ENCODE data around the gene MRPL23. TPM values are rescaled to one million over a fixed set of nuclear protein-coding genes. Genes with fewer than 3 reads are reported as not detected.
A peak's percentile ranks its signal among the peaks of the same experiment; 100 is the strongest.

The MRPL23 gene
- total RNA-seq, 1 experiment from 2014 or later = 50.4 TPM

- H3K27ac ChIP-seq = no peak overlapping the region
These were observed 20.7 kb upstream of the MRPL23 start for GRCh38 chr11:1926156-1927025.

GRCh38 chr11:1927026-1927847 is 19.9 kb upstream of the MRPL23 start:
- Histone ChIP-seq H3K27ac (no peak overlapping the region), H3K9me3 (replicated peaks) (no peaks in the 10 kb centered on the region), H3K27me3 (no peaks in the 10 kb centered on the region), H3K4me1 (peaks cover 13% of the 10 kb centered on the region), H3K36me3 (no peaks in the 10 kb centered on the region), H3K4me3 (no peak overlapping the region)
- DNase-seq = no peak

More at GRCh38 chr11:1926156-1927025, 20.7 kb upstream of the MRPL23 start:
- H3K4me1 ChIP-seq = peaks cover 20% of the 10 kb centered on the region
- H3K27me3 ChIP-seq = no peaks in the 10 kb centered on the region
- H3K9me3 ChIP-seq (replicated peaks) = no peaks in the 10 kb centered on the region
- DNase-seq = no peak
- no peak overlapping the region for H3K4me3 ChIP-seq
- no peaks in the 10 kb centered on the region for H3K36me3 ChIP-seq

- Histone ChIP-seq H3K4me1 (peaks cover 6% of the 10 kb centered on the region; the same call in 1 of the 2 replicates), H3K36me3 (no peaks in the 10 kb centered on the region), H3K4me3 (no peak overlapping the region), H3K27ac (no peak overlapping the region), H3K27me3 (no peaks in the 10 kb centered on the region), H3K9me3 (replicated peaks) (no peaks in the 10 kb centered on the region)
- DNase-seq = no peak
These were observed 19.2 kb upstream of the MRPL23 start for GRCh38 chr11:1927848-1928469.

DNA sequence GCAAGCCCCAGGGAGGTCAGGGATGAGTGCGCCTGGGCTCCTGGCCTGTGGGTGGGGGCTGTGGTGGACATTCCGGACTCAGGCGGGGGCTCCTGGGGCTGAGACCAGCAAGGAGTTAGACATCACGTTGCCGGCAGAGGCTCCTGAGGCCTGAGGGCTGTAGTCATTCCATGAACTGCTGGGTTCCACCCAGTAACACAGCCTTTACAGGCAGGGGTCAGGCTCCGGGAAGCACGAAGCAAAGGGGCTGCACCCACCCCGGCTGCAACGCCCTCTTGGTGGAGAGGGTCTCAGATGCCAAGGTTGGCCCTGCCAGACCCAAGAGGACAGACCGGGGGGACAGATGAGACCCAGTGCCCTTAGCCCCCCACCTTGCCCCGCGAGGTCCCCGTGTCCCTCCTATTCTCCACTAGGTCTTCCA is 18.7 kb upstream of the MRPL23 start:
- no peak for DNase-seq

DNA sequence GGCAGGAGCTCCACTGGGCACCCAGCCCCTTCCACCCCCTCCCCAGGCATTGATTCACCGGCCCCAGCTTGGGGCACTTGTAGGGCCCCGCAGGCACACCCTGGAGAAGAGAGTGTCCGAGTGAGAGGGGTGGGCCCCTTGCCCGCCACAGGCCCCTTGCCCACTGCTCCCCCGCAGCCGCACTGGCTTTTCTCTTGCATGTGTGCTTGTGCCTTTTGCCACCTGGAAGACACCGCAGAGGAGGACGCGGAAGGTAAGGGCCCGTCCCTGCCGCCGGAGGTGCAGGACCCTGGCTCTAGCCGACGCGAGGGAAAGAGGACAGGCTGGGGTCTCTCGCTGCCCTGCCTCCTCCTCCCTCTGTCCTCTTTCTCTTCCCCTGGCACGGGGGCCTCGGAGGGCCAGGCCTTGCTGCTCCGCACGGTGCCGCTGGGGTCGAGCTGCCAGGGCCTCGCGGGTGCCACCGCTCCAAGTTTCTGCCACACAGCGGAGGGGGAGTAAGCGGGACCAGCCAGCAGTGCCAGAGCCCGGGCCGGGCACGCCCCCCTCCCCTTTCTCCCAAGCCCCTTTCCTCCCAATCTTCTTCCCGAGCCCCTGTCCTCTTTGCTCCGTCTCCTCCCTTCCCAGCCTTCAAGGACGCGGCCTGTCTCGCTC is 18.1 kb upstream of the MRPL23 start:
- Histone ChIP-seq H3K36me3 (no peaks in the 10 kb centered on the region), H3K27ac (no peak overlapping the region), H3K27me3 (no peaks in the 10 kb centered on the region), H3K4me1 (0 out of 2 replicates have a peak, but pooled peaks cover 4% of the 10 kb centered on the region), H3K4me3 (no peak overlapping the region), H3K9me3 (replicated peaks) (no peaks in the 10 kb centered on the region)
- no peak for DNase-seq

More for the DNA sequence above, 18.7 kb upstream of the MRPL23 start:
- no peak overlapping the region for H3K27ac ChIP-seq
- no peak overlapping the region for H3K4me3 ChIP-seq
- H3K36me3 ChIP-seq = no peaks in the 10 kb centered on the region
- no peaks in the 10 kb centered on the region for H3K9me3 ChIP-seq (replicated peaks)
- H3K4me1 ChIP-seq = 0 out of 2 replicates have a peak, but pooled peaks cover 4% of the 10 kb centered on the region
- no peaks in the 10 kb centered on the region for H3K27me3 ChIP-seq

DNA sequence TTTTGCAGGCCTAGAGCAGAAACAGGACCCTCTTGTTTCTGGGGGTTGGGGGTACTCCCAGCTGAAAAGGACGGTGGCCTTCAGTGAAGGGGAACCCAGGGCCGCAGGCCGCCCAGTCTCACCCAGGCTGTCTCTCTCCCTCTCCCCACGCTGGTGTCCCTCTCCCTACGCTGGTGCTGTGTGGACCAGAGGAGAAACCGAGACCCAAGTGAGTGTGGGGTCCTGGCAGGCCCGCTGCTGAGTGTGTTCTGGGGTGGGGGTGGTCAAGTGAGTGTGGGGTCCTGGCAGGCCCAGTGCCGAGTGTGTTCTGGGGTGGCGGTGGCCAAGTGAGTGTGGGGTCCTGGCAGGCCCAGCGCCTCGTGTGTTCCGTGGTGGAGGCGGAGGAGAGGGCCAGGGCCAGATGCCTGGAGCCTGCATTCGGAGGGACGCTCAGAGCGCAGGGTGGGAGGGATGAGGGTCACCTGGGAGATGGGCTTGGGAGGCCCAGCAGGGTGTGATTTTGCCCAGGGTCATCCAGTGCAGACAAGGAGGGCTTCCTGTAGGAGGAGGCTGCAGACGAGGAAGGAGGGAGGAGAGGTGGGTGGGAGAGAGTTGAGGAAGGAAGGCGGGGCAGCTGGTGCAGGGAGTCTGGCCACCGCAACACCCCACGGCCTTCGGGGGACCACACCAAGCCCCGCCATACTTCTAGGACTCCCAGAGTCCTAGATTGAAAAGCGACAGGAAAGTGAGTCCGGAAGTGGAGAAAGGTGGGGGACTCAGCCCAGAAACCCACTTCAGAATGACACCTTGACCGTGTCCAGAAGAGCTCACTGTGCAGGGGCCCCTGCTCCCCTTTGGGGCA is 17.3 kb upstream of the MRPL23 start:
- no peak for DNase-seq
- Histone ChIP-seq H3K4me1 (0 out of 2 replicates have a peak, but pooled peaks cover 4% of the 10 kb centered on the region), H3K27ac (no peak overlapping the region)

DNA sequence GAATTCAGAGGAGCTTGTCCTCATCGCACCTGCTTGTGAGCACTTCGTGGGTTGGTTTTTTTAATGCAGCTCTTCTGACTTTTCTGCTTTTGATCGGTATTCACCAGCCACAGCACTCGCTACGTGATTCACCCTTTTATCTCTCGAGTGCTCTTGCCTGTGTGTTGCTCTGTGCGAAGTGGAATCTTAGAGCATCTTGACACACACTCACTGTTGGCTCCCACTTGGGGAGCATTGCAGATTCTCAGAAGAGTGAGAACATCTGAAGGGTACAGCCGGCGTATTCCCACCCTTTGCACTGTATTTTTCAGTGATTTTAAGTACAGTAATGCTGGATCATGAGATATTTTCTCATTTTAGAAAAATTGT is 16.7 kb upstream of the MRPL23 start:
- no peak overlapping the region for H3K4me3 ChIP-seq
- H3K27ac ChIP-seq = no peak overlapping the region
- peaks cover 3% of the 10 kb centered on the region; the same call in 1 of the 2 replicates for H3K27me3 ChIP-seq
- no peaks in the 10 kb centered on the region for H3K9me3 ChIP-seq (replicated peaks)
- DNase-seq = no peak
- H3K36me3 ChIP-seq = no peaks in the 10 kb centered on the region
- H3K4me1 ChIP-seq = 0 out of 2 replicates have a peak, but pooled peaks cover 4% of the 10 kb centered on the region

More for the DNA sequence above, 17.3 kb upstream of the MRPL23 start:
- Histone ChIP-seq H3K9me3 (replicated peaks) (no peaks in the 10 kb centered on the region), H3K27me3 (peaks cover 3% of the 10 kb centered on the region; the same call in 1 of the 2 replicates), H3K36me3 (no peaks in the 10 kb centered on the region), H3K4me3 (no peak overlapping the region)

- DNase-seq = no peak
- H3K4me3 ChIP-seq = no peak overlapping the region
- no peaks in the 10 kb centered on the region for H3K9me3 ChIP-seq (replicated peaks)
- peaks cover 6% of the 10 kb centered on the region; the same call in 1 of the 2 replicates for H3K27me3 ChIP-seq
- H3K4me1 ChIP-seq = 0 out of 2 replicates have a peak, but pooled peaks cover 4% of the 10 kb centered on the region
- H3K36me3 ChIP-seq = no peaks in the 10 kb centered on the region
- no peak overlapping the region for H3K27ac ChIP-seq
These were observed 15.6 kb upstream of the MRPL23 start for GRCh38 chr11:1931341-1932104.

- H3K4me1 ChIP-seq = 0 out of 2 replicates have a peak, but pooled peaks cover 4% of the 10 kb centered on the region
- no peak for DNase-seq
- H3K27me3 ChIP-seq = peaks cover 6% of the 10 kb centered on the region; the same call in 1 of the 2 replicates
- no peak overlapping the region for H3K4me3 ChIP-seq
- no peak overlapping the region for H3K27ac ChIP-seq
- no peaks in the 10 kb centered on the region for H3K9me3 ChIP-seq (replicated peaks)
- no peaks in the 10 kb centered on the region for H3K36me3 ChIP-seq
These were observed 15.0 kb upstream of the MRPL23 start for GRCh38 chr11:1932105-1932480.

DNA sequence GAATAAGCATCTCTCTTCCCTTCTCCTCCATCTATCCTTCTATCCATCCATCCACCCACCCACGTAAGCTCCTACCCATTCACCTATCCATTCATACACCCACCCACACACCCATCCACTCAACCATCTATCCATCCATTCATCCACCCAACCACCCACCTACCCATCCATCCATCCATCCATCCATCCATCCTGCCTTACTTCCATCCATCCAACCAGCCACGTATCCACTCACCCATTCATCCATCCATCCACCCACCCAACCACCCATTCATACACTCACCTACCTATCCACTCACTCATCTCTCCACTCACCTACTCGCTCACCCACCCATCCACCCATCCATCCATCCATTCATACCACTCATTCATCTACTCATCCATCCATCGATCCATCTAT is 14.5 kb upstream of the MRPL23 start:
- Histone ChIP-seq H3K4me1 (no peaks in the 10 kb centered on the region), H3K27ac (no peak overlapping the region), H3K36me3 (no peaks in the 10 kb centered on the region)

DNA sequence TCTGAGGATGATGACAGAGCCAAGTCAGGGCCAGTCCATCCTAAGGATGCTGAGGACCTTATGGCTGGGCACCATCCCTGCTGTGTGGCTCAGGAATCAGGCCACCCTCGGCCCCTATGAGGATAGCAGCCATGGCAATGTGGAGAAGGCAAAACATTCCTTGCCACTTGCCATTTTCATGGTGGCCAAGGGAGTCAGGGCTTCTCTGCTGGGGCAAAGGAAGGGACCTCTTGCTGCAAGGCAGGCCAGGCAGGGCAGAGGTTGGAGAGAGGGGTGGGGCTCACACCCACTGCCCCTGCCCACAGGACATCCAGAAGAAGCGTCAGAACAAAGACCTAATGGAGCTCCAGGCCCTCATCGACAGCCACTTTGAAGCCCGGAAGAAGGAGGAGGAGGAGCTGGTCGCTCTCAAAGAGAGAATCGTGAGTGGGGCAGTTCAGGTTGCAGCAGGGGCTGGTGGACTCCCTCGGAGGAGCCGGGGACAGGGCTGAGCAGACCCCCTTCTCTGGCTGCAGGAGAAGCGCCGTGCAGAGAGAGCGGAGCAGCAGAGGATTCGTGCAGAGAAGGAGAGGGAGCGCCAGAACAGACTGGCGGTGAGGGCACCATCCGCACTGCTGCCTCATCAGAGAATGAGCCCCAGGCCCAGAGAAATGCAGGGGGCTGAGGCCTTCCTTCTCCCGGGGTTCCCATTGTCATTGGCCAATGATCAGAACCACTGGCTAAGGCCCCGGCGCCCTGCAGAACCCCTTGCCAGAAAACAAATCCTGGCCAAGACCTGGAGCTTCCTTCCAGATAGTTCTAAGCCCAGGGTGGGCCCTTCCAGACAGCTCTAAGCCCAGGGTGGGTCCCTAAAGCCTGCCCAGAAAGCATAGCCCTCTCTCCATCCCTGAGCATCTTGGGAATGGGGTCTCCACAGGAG is 13.5 kb upstream of the MRPL23 start:
- Histone ChIP-seq H3K27ac (no peak overlapping the region), H3K4me1 (no peaks in the 10 kb centered on the region), H3K4me3 (no peak overlapping the region), H3K9me3 (replicated peaks) (no peaks in the 10 kb centered on the region), H3K36me3 (no peaks in the 10 kb centered on the region), H3K27me3 (peaks cover 13% of the 10 kb centered on the region)
- peak in 1 of 2 experiments; percentile 0 for DNase-seq

More for the DNA sequence above, 14.5 kb upstream of the MRPL23 start:
- H3K27me3 ChIP-seq = peaks cover 6% of the 10 kb centered on the region; the same call in 1 of the 2 replicates
- no peaks in the 10 kb centered on the region for H3K9me3 ChIP-seq (replicated peaks)
- no peak for DNase-seq
- H3K4me3 ChIP-seq = no peak overlapping the region
